WTC11 (cell line): ENCODE data around the gene P2RX6. TPM values are rescaled to one million over a fixed set of nuclear protein-coding genes. Genes with fewer than 3 reads are reported as not detected.

Source experiments
- ATAC-seq: fragments of 200-7000 bp; cut with Tn5 transposase; 2 replicates; pipeline ENCODE4 v1.10.0; 2021; ENCODE audit warnings: mild to moderate bottlenecking, moderate library complexity
- CTCF ChIA-PET: fragments of 300-600 bp; sonication (Branson Sonifier 250); formaldehyde crosslinking; loops from one replicate; lab custom pipeline; 2021; ENCODE audit warnings: antibody characterized with exemption; lab: Charles Lee
- POLR2A ChIA-PET: fragments of 350-600 bp; sonication (Branson Sonifier 250); formaldehyde crosslinking; loops from one replicate; lab custom pipeline; 2021; ENCODE audit warnings: antibody characterized with exemption; lab: Charles Lee
- DNase-seq: peaks from one replicate; pipeline ENCODE4 v3.0.0; 2021; ENCODE audit warnings: low spot score
- H3K27ac Mint-ChIP-seq: 2 replicates; pipeline ENCODE4 v1.8.0; 2021; ENCODE audit warnings: mixed read lengths
- H3K27me3 Mint-ChIP-seq: 2 replicates; pipeline ENCODE4 v1.8.0; 2021; ENCODE audit warnings: low read depth, mild to moderate bottlenecking, moderate library complexity, mixed read lengths
- H3K36me3 Mint-ChIP-seq: 2 replicates; pipeline ENCODE4 v1.8.0; 2021; ENCODE audit warnings: mixed read lengths
- H3K4me1 Mint-ChIP-seq: 2 replicates; pipeline ENCODE4 v1.8.0; 2022; ENCODE audit warnings: mixed read lengths
- H3K4me3 Mint-ChIP-seq: 2 replicates; pipeline ENCODE4 v1.8.0; 2021; ENCODE audit warnings: mild to moderate bottlenecking, moderate library complexity, mixed read lengths
- H3K9me3 Mint-ChIP-seq: 2 replicates; pipeline ENCODE4 v1.8.0; 2021; ENCODE audit warnings: mixed read lengths
- ATF1 ChIP-seq: sonication (generic); formaldehyde crosslinking; IDR thresholded peaks from 2 replicates; pipeline ENCODE4 v1.8.1; 2023; ENCODE audit warnings: mild to moderate bottlenecking, moderate library complexity, missing genetic modification reagents
- FOXK1 ChIP-seq: sonication (generic); formaldehyde crosslinking; IDR thresholded peaks from 2 replicates; pipeline ENCODE4 v1.8.0; 2022; ENCODE audit warnings: mild to moderate bottlenecking, moderate library complexity, missing genetic modification reagents
- FOXP1 ChIP-seq: sonication (generic); formaldehyde crosslinking; IDR thresholded peaks from 2 replicates; pipeline ENCODE4 v1.8.0; 2022; ENCODE audit warnings: missing genetic modification reagents, mild to moderate bottlenecking, moderate library complexity, borderline replicate concordance
- GABPB1 ChIP-seq: sonication (generic); formaldehyde crosslinking; IDR thresholded peaks from 2 replicates; pipeline ENCODE4 v1.8.1; 2023; ENCODE audit warnings: mild to moderate bottlenecking, missing genetic modification reagents
- IRF2 ChIP-seq: sonication (generic); formaldehyde crosslinking; IDR thresholded peaks from 2 replicates; pipeline ENCODE4 v1.8.0; 2022; ENCODE audit warnings: low read depth, missing genetic modification reagents, borderline replicate concordance
- MXD4 ChIP-seq: fragments of 250-450 bp; sonication (Bioruptor Pico); IDR thresholded peaks from 2 replicates; pipeline ENCODE4 v1.8.0; 2021; ENCODE audit warnings: mild to moderate bottlenecking, moderate library complexity, borderline replicate concordance
- NFATC4 ChIP-seq: fragments of 250-450 bp; sonication (Bioruptor Pico); IDR thresholded peaks from 2 replicates; pipeline ENCODE4 v1.9.0; 2021; ENCODE audit warnings: mild to moderate bottlenecking
- NFYB ChIP-seq: sonication (generic); formaldehyde crosslinking; conservative IDR thresholded peaks from 2 replicates; pipeline ENCODE4 v1.8.0; 2022; ENCODE audit warnings: low read depth, missing genetic modification reagents
- RORB ChIP-seq: fragments of 250-450 bp; sonication (Bioruptor Pico); IDR thresholded peaks from 2 replicates; pipeline ENCODE4 v1.9.0; 2021; ENCODE audit warnings: mild to moderate bottlenecking
- SMAD4 ChIP-seq: sonication (generic); formaldehyde crosslinking; IDR thresholded peaks from 2 replicates; pipeline ENCODE4 v1.8.0; 2022; ENCODE audit warnings: mild to moderate bottlenecking, missing genetic modification reagents
- SP1 ChIP-seq: sonication (generic); formaldehyde crosslinking; conservative IDR thresholded peaks from 2 replicates; pipeline ENCODE4 v1.8.1; 2022; ENCODE audit warnings: missing genetic modification reagents
- TEAD1 ChIP-seq: sonication (generic); formaldehyde crosslinking; IDR thresholded peaks from 2 replicates; pipeline ENCODE4 v1.8.0; 2022; ENCODE audit warnings: mild to moderate bottlenecking, missing genetic modification reagents
- ZNF423 ChIP-seq: fragments of 250-450 bp; sonication (Bioruptor Pico); IDR thresholded peaks from 2 replicates; pipeline ENCODE4 v2.1.2; 2022; ENCODE audit warnings: mild to moderate bottlenecking, moderate library complexity
- total RNA-seq: library from RNA; stranded (reverse); gene quantifications from 3 replicates; pipeline ENCODE4 v1.2.3, GENCODE V29; 2021
- TF ChIP-seq, protein P1 (sequence below): sonication (generic); formaldehyde crosslinking; IDR thresholded peaks from 2 replicates; pipeline ENCODE4 v1.8.1; 2023; ENCODE audit warnings: mild to moderate bottlenecking, moderate library complexity, missing genetic modification reagents
- TF ChIP-seq, protein P2 (sequence below): sonication (generic); formaldehyde crosslinking; IDR thresholded peaks from 2 replicates; pipeline ENCODE4 v1.8.1; 2022; ENCODE audit warnings: low read depth, missing genetic modification reagents, borderline replicate concordance
- TF ChIP-seq, protein P3 (sequence below): fragments of 250-450 bp; sonication (Bioruptor Pico); IDR thresholded peaks from 2 replicates; pipeline ENCODE4 v2.1.2; 2022; ENCODE audit warnings: mild to moderate bottlenecking, moderate library complexity
- TF ChIP-seq, protein P4 (sequence below): fragments of 250-450 bp; sonication (Bioruptor Pico); IDR thresholded peaks from 2 replicates; pipeline ENCODE4 v1.9.0; 2021; ENCODE audit warnings: mild to moderate bottlenecking
- TF ChIP-seq, protein P5 (sequence below): sonication (generic); formaldehyde crosslinking; IDR thresholded peaks from 2 replicates; pipeline ENCODE4 v1.8.0; 2023; ENCODE audit warnings: missing genetic modification reagents

The P2RX6 gene
- total RNA-seq, 1 experiment from 2014 or later, result 0.13 TPM

DNA sequence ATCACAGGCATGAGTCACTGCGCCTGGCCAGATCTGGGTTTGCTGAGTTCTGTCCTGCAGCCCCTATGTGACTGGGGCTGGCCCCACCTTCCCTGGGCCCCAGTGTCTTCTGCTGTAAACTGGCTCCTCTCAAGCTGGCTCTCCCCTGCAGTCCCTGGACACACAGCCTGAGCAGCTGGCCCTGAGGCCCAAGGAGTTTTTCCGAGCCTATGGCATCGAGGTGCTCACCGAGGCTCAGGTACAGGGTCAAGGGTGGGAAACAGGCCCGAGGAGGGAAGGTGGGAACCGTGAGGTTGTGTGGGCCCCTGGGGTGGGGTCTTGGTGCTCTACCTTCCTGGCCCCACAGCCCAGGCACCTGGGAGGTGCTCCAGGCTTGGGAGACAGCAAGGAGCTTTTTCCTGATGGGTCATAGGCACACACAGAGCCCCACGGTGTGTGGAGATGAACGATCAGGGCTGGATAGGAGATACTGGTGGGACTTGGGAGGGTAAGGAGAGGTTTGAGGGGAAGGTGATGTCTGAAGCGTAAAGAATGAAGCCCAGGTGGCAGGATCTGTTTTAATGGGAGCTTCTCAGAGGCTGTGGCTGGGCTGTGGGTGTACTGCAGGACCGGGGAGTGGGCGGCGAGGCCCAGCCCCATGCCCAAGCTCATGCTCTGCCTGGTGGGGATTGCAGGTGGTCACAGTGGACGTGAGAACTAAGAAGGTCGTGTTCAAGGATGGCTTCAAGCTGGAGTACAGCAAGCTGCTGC lies 39.2 kb upstream of the P2RX6 start:
- H3K27me3 Mint-ChIP-seq, result peaks cover 33% of the 10 kb centered on the region
- ATAC-seq (no peak), DNase-seq (no peak)
- no peak overlapping the region for H3K4me3 Mint-ChIP-seq
- H3K4me1 Mint-ChIP-seq, result peaks cover 17% of the 10 kb centered on the region
- peaks cover 10% of the 10 kb centered on the region; the same call in 1 of the 2 replicates for H3K36me3 Mint-ChIP-seq
- ChIA-PET POLR2A (no interaction called here), CTCF (interaction anchor here (4.7 kb wide), 1 partner anchor 90 kb away, joined by 14 read pairs; no protein-coding TSS in a partner anchor)
- TF ChIP-seq GABPB1 (CRISPR knock-in tag) (no peak), MXD4 (CRISPR knock-in tag) (no peak), SP1 (CRISPR knock-in tag) (no peak), FOXK1 (no peak), RORB (CRISPR knock-in tag) (no peak), IRF2 (CRISPR knock-in tag) (no peak), NFYB (CRISPR knock-in tag) (no peak), TEAD1 (no peak), SMAD4 (CRISPR knock-in tag) (no peak), FOXP1 (CRISPR knock-in tag) (no peak), NFATC4 (CRISPR knock-in tag) (no peak), ZNF423 (no peak), ATF1 (CRISPR knock-in tag) (no peak)
- TF ChIP-seq, protein P1, sequence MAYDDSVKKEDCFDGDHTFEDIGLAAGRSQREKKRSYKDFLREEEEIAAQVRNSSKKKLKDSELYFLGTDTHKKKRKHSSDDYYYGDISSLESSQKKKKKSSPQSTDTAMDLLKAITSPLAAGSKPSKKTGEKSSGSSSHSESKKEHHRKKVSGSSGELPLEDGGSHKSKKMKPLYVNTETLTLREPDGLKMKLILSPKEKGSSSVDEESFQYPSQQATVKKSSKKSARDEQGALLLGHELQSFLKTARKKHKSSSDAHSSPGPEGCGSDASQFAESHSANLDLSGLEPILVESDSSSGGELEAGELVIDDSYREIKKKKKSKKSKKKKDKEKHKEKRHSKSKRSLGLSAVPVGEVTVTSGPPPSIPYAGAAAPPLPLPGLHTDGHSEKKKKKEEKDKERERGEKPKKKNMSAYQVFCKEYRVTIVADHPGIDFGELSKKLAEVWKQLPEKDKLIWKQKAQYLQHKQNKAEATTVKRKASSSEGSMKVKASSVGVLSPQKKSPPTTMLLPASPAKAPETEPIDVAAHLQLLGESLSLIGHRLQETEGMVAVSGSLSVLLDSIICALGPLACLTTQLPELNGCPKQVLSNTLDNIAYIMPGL (CRISPR knock-in tag), result no peak
- TF ChIP-seq, protein P2, sequence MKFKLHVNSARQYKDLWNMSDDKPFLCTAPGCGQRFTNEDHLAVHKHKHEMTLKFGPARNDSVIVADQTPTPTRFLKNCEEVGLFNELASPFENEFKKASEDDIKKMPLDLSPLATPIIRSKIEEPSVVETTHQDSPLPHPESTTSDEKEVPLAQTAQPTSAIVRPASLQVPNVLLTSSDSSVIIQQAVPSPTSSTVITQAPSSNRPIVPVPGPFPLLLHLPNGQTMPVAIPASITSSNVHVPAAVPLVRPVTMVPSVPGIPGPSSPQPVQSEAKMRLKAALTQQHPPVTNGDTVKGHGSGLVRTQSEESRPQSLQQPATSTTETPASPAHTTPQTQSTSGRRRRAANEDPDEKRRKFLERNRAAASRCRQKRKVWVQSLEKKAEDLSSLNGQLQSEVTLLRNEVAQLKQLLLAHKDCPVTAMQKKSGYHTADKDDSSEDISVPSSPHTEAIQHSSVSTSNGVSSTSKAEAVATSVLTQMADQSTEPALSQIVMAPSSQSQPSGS (CRISPR knock-in tag), result no peak
- TF ChIP-seq, protein P3, sequence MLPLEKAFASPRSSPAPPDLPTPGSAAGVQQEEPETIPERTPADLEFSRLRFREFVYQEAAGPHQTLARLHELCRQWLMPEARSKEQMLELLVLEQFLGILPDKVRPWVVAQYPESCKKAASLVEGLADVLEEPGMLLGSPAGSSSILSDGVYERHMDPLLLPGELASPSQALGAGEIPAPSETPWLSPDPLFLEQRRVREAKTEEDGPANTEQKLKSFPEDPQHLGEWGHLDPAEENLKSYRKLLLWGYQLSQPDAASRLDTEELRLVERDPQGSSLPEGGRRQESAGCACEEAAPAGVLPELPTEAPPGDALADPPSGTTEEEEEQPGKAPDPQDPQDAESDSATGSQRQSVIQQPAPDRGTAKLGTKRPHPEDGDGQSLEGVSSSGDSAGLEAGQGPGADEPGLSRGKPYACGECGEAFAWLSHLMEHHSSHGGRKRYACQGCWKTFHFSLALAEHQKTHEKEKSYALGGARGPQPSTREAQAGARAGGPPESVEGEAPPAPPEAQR (CRISPR knock-in tag), result no peak
- TF ChIP-seq, protein P4, sequence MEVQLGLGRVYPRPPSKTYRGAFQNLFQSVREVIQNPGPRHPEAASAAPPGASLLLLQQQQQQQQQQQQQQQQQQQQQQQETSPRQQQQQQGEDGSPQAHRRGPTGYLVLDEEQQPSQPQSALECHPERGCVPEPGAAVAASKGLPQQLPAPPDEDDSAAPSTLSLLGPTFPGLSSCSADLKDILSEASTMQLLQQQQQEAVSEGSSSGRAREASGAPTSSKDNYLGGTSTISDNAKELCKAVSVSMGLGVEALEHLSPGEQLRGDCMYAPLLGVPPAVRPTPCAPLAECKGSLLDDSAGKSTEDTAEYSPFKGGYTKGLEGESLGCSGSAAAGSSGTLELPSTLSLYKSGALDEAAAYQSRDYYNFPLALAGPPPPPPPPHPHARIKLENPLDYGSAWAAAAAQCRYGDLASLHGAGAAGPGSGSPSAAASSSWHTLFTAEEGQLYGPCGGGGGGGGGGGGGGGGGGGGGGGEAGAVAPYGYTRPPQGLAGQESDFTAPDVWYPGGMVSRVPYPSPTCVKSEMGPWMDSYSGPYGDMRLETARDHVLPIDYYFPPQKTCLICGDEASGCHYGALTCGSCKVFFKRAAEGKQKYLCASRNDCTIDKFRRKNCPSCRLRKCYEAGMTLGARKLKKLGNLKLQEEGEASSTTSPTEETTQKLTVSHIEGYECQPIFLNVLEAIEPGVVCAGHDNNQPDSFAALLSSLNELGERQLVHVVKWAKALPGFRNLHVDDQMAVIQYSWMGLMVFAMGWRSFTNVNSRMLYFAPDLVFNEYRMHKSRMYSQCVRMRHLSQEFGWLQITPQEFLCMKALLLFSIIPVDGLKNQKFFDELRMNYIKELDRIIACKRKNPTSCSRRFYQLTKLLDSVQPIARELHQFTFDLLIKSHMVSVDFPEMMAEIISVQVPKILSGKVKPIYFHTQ, result no peak
- TF ChIP-seq, protein P5, sequence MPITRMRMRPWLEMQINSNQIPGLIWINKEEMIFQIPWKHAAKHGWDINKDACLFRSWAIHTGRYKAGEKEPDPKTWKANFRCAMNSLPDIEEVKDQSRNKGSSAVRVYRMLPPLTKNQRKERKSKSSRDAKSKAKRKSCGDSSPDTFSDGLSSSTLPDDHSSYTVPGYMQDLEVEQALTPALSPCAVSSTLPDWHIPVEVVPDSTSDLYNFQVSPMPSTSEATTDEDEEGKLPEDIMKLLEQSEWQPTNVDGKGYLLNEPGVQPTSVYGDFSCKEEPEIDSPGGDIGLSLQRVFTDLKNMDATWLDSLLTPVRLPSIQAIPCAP (CRISPR knock-in tag), result no peak
- peaks cover 12% of the 10 kb centered on the region for H3K9me3 Mint-ChIP-seq
- no peak overlapping the region for H3K27ac Mint-ChIP-seq
